Measurements from ENCODE around the gene SLC19A1.
A peak's percentile ranks its signal among the peaks of the same experiment; 100 is the strongest.

The SLC19A1 gene

DNA sequence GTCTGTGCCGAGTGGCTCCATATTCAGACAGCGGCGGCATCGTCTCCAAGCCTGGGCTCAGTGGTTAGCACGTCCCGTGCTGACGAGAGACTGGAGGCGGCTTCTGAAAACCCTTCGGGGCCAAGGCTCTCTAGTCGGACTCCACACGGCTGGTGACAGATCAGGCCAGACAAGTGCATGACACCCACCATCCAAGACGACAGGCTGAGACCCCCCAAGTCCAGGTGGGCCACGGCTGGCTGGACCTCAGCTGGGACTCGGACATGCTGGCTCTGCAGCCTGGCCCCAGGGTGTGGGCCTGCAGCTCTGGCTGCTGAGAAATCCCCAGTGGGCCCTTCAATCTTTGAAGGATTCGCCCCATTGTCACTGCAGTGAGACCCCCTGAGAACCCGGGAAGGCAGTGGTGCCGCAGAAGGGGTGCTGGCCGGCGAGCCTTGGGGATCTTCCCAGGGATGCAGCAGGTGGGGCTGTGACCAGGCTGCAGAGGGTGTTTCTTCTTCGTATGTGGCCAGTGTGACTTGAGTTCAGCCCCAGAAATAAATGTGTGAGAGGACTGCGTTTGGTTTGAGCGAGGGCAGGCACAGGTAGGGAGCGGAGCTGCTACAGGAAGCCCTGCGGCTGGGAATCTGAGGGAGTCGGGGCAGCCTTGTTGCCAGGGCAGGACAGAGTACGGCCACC is 15.9 kb upstream of the SLC19A1 start:
- no peak for DNase-seq (ENCODE audit: low read depth in 2 of 2)

DNA sequence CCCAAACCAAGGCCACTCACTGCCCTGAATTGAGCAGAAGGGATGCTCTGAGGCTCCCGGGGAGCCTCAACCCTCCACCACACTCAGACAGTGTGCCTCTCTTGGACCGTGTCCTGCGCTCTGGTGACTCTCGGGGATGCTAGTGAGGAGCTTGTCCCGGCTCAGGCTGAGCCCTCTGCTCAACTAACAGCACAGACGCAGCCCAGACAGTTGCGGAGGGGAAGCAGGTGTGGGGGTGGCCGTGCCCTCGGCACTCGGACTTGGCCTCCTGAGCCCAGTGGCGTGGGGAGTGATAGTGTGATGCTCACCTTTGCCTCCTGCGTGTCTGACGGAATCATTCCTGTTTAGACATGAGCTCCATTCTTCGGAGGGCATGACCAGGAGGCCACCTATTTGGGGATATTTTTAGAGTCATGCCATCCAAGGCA is 15.4 kb upstream of the SLC19A1 start:
- DNase-seq (ENCODE audit: low read depth in 2 of 2) = no peak

DNA sequence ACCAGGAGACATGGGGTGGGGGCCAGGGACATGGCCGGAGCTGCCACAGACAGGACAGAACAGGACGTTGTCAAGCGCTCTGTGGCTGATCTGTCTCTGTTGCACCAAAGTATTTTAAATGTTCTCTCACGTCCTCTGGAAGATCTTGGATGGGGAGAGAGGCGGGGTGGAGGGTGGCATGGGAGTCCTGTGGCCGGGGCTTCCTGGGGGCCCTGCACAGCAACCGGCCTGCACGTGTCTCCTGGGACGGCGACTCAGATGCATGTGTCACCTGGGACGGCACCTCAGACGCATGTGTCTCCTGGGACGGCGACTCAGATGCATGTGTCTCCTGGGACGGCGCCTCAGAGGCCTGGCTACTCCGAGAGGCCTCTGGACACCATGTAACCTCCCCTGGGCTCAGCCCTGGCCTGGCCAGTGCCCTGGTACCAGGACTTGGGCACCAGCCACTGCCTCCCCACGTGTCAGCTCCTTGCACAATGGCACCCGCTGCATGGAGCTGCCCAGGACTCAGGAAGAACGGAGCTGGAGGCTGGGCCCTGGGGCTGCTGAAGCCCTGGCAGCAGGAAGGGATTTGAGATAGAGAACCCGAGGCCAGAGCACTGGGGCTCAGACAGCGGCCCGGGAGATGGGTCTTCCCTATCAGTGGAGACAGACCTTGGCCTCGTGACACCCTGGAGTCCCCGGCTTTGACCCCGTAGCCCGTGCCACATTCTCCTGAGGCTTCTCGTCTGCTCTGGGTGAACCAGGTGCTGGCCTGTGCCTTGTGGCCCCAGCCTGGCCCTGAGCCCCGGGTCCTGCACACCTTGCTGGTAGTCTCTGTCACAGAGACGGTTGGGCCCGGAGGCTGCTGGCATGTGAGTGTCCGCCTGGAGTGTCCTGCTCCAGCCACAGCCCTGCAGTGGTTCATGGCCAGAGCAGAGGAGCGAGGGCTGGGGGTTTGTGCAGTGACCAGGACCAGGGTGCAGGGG is 14.7 kb upstream of the SLC19A1 start:
- DNase-seq (ENCODE audit: low read depth in 2 of 2) = no peak

DNA sequence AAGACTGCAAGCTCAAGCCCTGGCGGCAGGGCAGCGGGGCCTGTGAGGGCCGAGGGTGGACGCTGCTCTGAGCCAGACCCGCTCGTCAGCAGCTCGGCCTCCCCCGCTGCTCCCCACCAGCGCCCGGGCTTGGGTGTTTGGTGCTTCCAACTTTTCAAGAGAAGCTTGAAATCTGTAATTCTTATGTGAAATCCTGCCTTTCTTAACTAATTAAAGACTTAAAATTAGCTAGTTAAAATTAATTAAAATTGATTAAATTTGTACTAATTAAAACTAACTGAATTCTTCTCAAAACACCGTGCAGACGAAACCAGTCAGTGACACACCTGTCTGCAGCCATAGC is 14.0 kb upstream of the SLC19A1 start:
- no peak for DNase-seq (ENCODE audit: low read depth in 2 of 2)

DNA sequence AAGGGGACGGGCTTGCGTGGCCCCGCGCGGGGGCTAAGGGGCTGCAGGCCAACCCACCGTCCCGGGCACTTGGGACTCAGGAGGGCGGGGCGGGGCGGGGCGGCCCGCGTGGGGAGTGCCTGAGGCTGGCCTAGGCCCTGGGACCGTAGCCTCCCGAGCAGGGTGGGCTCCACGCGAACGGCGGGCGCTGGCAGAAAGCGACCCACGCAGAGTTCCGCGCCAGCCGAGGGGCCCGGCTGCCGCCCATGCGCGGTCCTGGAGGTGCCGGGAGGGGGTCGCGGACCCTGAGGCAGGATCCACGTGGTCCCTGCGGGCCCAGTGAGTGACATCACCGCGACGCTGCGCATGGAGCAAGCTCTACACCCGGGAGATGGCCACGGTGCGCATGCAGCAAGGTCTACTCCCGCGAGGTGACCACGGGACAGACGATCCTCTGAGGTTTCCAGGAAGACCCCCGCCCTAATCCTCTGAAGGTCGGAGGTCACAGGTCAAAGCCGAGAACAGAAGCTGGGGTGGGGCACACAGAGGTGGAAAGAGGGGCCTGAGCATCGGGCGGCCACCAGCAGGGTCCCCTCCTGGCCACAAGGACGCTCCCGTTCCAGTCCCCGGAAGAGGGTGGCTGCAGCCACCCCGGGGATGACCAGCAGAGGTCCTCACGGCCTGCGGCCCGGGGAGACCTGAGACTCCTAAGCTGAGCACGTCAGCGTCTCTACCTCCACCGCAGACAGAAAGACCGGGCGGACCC is 13.5 kb upstream of the SLC19A1 start:
- peak in 1 of 2 donors; percentile 33 for DNase-seq (ENCODE audit: low read depth in 2 of 2)

DNA sequence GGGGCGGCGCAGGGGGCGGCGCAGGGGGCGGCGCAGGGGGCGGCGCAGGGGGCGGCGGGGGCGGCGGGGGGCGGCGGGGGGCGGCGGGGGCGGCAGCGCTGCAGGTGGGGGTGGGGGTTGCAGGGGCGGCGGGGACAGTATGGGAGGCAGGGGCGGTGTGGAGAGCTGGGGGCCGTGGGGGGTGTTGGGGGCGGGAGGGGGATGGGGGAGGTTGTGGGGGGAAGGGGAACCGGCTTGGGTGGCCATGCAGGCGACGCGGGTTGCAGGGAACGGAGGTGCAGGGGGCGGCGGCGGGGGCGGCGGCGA is 13.0 kb upstream of the SLC19A1 start:
- no peak for DNase-seq (ENCODE audit: low read depth in 2 of 2)

DNA sequence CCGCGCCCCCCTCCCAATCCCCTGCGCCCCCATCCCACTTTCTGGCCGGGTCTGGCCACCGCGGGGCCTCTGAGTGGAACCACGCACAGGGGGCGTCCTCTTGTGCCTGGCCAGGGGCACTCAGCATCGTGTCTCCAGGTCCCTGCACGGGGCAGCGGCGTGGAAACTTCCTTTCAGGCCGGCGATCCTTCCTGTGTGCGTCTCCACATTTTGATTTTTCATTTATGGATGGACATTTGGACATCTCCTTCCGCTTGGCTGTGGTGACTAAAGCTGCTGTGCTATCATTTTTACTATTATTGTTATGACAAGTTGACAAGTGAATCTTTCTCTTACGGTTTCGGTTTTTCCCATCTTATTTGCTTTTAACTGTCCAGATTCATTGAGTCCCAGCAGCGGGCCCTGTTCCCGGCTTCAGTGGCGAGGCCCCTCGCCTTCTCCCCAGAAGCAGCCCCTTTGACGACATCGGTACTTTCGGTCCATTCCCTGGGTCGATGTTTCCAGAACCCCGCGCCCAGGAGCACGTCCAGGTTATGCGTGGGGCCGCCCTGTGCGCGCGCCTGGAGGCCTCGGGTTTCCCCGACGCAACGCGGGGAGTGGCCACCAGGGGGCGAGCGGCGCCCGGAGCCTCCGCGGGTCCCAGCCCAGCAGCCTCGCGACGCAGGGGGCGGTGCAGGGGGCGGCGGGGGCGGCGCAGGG is 12.4 kb upstream of the SLC19A1 start:
- DNase-seq (ENCODE audit: low read depth in 2 of 2) = peak; percentile 71 to 77

DNA sequence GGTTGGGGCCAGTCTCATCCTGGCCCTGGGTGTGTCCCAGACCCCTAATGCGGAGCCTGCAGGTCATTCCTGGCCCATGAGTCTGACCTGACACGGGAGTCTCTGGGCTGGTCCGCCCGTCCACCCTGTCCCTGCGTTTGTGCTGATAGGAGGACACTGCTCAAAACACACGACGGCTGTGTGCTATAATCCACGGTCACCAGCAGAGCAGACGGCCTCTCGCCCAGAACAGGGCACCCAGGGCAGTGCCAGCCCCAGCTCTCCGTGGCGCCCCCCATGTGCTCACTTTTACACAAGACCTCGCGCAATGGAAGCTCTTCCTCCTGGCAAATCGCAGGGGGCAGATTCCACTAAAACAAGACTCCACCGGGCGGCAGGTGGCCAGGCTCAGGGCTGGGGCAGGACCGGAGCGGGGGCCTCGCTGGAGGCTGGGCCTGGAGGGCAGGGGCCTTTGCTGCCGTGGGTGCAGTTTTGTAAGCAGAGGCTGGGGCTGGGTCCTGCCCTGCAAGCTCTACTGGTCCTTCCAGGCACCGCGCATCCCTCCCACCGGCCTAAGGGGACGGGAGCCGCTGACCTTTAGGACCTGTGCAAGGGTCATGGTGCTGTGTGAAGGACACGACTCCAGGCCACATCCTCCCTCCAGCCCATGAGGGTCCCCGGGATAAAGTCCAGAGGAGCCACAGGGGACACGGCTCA is 10.6 kb upstream of the SLC19A1 start:
- DNase-seq (ENCODE audit: low read depth in 2 of 2) = no peak

DNA sequence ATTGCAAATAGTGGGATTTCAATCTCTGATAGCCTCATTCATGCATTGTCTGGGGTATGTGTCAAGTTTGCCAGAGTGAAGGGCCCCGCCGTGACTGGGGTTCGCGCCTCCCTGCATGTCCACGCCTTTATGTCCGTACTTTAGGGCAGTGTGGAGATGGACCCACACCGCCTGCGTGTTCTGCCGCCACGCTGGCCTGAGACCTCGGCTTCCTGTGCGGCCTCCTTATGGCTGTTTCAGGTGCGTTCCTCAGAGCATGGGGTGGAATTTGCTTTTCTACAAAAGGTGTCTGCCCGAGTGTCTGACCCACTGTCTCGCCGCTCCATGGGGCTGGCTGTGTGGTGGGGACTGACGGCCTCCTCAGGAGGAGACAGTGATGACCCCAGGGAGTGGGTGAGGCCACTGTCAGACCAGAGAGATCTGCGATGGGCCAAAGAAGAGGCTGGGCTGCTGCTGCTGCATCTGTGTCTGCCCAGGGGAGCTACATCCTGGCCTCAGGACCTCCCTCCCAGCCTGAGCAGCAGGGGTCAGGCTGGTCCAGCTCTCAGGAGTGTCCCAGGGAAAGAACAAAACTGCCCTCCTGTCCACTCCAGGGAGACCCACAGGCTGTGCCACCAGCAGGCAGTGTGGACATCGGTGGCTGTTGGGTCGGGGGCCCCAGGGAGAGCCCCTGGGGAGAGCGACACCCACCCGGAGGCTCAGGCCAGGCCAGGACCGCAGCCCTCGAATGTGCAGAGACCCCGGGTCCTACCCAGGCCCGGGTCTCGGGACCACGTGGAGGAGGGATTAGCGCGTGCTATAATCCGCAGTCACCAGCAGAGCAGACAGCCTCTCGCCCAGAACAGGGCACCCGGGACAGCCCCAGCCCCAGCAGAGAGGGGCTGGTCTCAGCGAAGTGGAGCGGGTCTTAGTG is 9.8 kb upstream of the SLC19A1 start:
- no peak for DNase-seq (ENCODE audit: low read depth in 2 of 2)

DNA sequence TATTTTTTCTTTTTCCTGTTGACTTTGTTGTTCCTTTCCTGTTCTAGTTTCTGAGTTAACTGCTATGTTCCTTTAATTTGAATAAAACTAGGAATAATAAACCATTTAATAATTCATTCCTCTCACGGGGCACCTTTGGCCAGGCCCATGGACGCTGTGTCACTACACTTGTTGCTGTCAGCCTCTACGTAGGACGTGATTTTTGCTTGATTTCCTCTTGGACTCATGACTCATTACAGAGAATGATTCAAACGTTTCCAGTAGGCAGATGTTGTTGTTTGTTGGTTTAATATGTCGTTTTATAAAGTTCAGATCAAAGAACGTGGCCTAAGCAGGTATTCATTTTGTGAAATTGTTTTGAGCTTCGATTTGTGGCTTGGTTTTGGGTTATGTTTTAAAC is 9.1 kb upstream of the SLC19A1 start:
- DNase-seq (ENCODE audit: low read depth in 2 of 2) = no peak

DNA sequence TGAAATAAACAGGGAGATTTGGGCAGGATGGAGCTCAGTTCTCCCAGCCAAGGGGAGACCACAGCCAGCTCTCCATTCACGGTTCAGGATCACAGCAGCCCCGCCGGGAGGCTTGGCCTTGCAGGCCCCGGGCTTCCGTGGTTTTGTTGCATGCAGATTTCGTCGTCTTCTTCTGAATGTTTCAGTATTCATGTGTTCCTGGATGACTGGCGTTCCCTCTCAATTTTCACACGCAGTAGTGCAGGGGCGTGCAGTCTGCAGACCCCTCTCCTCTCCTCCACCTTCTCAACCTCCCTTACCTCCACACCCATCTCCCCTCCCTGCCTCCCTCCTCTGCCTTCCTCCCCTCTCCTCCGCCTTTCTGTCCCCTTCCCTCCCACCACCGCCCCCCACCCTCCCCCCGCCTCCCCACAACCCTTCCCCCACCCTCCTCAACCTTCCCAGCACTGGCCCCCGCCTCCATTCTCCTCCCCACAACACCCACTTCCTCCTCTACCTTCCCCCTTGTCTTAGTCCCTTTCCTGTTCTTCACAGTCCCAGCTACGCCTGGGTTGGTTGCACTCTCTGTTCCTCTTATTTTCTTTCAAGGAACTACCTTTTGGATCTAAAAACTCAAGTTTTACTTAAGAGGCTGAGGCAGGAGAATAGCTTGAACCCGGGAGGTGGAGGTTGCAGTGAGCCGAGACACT is 8.4 kb upstream of the SLC19A1 start:
- no peak for DNase-seq (ENCODE audit: low read depth in 2 of 2)

DNA sequence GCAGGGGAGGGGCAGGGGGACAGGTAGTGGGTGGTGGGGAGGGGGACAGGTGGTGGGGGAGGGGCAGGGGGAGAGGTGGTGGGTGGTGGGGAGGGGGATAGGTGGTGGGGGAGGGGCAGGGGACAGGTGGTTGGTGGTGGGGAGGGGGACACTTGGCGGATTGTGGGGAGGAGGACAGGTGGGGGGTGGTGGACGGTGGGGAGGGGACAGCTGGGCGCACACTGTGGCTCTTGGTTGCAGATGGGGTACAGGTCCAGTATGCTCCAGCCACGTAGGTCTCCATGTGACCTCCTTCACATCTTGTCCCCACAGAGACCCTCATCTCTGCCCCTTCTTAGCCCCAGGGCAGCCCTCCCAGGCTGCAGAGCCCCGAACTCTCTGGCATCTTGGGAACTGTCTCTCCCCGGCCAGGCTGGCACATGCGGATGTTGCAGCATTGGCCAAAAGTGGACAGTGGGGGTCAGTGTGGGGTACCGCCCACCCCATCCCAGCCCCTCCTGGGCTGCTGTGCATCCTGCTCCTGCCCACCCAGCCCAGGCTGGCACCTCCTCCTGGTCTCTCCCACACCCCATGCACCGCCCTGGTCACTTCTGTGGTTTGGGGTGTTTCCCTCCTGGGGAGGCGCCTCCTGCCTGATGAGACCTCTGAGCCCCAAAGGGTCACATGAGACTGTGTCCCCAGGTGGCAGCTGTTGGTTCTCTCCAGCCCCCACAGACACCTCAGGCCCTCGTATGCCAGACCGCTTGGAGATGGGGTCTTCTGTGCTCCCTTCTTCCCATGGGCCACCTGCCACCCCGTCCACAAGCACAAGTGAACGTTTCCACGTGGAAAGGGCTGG is 7.6 kb upstream of the SLC19A1 start:
- DNase-seq (ENCODE audit: low read depth in 2 of 2) = no peak

DNA sequence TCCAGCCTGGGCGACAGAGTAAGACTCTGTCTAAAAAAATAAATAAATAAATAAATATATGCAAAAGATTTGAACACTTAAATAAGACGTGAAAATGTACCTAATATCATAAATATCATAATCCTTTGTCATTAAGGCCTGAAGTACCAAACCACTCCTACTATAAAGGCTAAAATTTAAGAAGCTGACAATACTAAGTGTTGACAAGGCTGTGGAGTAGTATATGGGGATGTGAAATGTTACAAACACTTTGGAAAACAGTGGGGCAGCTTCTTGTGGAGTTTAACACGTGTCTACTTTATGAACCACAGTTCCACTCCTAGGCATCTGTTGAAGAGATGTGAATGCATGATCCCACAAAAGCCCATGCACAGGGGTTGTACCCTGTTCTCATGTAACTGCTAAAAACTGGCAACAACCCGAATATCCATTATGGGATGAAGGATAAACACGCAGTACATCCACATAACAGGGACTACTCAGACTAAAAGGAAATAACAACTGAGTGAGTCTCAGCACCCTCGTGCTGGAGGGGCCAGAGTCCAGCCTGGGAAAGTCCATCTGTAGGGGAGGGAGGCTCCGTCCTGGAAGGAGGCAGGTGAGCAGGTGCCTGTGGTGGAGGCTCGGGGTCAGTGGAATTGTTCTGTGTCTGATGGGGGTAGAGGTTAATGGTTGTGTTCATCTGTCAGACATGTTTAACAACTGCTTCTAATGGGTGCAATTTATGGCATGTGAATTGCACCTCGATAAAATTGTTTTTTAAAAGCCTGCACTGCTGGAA is 6.7 kb upstream of the SLC19A1 start:
- DNase-seq (ENCODE audit: low read depth in 2 of 2) = no peak

DNA sequence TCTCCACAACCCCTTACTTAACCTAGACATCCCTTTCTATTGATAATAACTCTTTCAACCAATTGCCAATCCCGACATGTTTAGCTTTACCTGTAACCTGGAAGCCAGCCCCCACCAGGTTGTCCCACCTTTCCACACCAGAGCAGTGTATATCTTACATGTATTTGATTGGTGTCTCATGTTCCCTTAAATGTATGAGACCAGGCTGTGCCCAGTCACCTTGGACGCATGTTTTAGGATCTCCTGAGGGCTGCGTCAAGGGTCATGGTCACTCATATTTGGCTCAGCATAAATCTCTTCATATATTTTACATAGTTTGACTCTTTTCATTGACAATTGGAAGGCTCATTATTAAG is 5.3 kb upstream of the SLC19A1 start:
- DNase-seq (ENCODE audit: low read depth in 2 of 2) = no peak

DNA sequence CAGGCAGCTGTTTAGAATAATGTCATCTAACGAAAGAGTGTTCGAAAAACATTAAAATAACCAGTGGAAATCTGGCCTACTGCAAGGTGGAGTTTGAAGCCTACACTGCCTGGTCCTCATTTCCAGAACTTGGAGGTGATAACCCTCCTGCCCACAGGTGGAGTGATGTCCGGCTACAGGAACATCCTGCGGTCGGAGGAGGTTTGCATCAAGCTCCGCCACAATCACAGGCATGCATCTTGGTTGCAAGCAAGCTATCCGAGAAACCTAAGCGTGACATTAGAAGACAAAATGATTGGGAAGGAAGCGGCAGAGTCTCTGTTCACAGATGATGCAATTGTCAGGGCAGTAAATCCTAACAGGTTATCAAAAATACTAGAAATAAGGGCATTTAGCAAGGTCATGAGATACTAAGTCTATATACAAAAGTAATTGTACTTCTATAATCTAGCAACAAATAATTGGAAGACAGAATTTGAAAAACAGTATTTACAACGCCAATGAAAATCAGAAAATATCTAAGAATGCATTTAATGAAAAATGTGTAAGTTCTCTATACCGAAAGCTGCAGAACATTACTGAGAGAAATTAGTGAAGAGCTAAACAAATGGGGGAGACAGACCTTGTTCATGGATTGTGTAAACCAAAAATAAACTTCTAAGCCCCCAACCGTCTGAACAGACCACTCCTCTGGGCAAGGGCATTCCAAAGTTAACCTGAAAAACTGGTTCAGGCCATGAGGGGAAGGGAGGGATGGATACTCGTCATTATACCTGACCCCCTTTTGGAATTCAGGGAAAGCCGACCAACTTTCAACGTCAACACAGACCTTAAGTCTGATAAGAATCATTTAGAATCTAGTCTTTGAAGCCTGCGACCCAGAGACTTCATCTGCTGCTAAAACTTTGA is 4.7 kb upstream of the SLC19A1 start:
- no peak for DNase-seq (ENCODE audit: low read depth in 2 of 2)

DNA sequence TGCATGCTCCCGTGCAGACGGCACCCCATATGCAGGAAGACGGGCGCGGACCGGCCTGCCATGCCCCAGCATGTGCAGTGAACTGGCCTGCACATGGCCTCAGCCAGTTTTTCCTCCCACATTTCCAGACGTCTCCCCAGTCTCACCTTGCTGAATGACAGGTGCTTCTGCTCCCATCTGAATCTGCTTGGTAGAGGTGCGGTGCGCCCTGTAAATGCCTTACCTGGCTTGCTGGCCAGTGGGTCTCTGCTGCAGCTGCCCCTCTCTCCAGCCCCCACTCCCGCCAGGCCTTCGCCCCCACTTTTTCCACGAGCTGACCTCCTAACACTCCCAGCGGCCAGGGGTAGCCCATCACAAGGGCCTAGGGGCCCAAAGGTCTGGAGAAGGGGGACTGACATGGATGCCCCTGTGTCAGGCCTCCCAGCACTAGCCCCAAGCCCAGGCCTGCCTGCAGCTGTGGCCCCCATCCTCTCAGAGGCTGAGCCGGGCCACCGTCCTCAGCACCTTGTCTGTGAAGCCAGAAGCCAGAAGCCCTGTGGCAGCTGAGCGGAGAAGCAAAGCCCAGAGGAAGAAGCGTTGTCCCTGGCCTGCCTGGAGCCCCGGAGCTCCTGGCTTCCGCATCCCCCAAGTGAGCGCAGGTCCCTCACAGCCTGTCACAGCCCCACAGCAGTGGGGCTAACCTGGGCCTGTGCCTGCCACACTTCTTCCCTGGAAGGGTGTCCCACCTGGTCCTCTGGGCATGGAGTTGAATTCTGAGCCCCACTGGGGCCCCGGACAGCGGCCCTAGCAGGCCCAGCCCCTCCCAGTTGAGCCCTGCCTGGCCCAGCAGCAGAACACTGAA is 3.7 kb upstream of the SLC19A1 start:
- DNase-seq (ENCODE audit: low read depth in 2 of 2) = no peak
